ENCODE results near the gene CDYL.

Gene CDYL

GRCh38 chr6:4910037-4910760 is 134.0 kb downstream of the CDYL start:
- DNase-seq: no peak

DNA sequence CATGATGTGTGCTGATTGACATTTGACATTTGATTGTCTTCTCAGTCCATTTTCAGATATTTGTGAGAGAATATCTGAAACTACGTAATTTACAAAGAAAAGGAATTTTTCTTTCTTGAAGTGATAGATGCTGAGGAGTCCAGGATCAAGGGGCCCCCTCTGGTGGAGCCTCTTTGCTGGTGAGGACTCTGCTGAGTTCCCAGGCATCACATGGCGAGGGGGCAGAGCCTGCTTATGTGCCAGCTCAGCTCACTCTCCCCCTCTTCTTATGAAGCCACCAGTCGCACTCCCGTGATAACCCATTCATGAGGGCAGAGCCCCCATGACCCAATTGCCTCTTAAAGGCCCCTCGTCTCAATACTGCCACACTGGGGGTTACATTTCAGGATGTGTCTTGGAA is 136.4 kb downstream of the CDYL start:
- no peak for DNase-seq

GRCh38 chr6:4913705-4914419 is 137.7 kb downstream of the CDYL start:
- DNase-seq: no peak

GRCh38 chr6:4914420-4915159 is 138.4 kb downstream of the CDYL start:
- no peak for DNase-seq

- DNase-seq: no peak
These were observed 140.9 kb downstream of the CDYL start for GRCh38 chr6:4916954-4917561.

DNA sequence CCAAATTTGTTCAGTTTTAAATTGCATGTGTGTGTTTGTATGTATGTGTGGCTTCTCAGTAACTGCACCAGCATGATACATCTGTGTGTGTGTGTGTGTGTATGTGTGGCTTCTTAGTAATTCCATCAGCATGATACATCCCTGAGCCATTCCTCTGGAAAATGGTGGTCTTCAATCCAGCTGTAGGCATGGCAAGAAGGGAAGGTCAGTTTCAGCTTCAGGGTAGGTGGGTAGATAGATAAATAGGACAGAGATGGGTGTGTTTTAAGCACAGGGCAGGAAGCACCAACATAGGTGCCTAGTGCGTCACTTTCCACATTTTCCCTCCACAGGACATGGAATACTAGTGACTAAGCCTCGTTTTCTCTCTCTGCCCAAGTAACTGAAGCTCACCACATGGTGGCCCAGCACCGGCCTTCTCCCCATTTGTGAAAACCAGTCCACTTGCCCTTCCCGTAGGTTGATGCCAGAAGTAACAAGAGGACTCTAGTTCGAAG is 144.8 kb downstream of the CDYL start:
- no peak for DNase-seq

- DNase-seq: no peak
These were observed 146.4 kb downstream of the CDYL start for GRCh38 chr6:4922488-4923037.

GRCh38 chr6:4923081-4923480 is 146.9 kb downstream of the CDYL start:
- no peak for DNase-seq

- no peak for DNase-seq
These were observed 148.6 kb downstream of the CDYL start for GRCh38 chr6:4924661-4925271.

DNA sequence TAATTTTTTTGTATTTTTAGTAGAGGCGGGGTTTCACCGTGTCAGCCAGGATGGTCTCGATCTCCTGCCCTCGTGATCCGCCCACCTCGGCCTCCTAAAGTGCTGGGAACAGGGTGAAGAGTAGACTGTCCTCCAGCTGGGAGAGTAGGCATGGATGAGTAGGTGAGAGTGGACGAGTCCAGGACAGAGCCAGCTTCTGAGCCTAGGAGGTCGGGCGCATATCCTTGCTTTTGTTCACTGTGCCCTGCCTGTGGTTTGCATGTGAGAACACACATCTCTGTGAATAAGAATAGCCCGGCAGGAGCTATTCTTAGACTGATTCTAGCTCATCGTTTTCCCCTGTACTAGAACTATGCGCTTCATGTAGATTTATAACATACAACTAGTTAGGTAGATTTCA is 149.4 kb downstream of the CDYL start:
- no peak for DNase-seq

DNA sequence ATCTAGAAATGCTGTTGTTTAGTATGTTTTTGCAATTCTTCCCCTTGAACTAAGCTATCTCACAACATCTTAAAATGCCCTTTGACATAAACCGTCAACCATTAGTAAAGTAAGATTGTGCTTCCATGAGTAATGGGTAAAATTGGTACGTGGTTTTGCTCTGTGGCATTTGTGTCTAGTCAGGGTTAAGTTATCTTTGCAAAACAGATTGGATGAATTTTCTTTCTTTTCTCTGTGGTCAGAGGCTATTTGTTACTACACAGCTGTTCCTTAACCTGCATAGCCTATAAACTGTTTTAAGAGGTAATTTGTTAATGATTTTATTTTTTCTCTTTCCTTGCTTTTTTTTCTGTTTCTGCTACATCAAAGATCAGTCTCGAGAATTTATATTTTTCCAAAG is 152.2 kb downstream of the CDYL start:
- peak; percentile 26 for DNase-seq

GRCh38 chr6:4929097-4929718 is 153.0 kb downstream of the CDYL start:
- DNase-seq: no peak

DNA sequence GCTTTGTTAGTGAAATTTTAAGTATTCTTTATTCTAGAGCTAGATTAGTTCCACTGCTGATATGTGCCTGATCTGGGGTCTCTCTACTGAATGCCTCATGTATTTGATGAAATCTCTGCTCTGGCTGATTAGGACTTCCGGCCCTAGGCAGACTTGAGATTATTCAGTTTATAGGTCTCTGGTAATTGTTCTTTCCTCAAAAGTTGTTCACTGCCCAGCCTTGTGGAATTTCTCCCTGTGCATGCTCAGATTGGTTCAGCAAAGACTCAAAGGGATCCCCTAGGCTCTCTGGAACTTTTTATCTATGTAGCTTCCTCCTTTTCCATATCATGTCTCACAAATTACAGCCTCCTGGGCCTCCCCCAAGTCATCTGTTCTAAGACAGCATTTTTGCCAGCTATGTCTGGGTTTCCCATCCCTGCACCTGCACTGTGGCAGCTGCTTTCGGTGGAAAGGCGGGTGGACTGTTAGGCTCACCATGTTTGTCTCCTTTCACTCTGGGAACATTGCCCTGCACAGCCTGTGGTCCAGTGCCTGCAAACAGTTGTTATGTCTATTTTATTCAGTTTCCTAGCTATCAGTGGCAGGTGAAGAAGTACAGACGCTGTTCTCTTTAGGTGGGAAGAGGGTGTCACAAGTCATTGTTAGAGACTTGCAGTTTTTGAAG is 154.0 kb downstream of the CDYL start:
- no peak for DNase-seq

GRCh38 chr6:4931530-4932227 is 155.5 kb downstream of the CDYL start:
- DNase-seq: no peak

- DNase-seq: no peak
These were observed 156.2 kb downstream of the CDYL start for GRCh38 chr6:4932228-4932903.

DNA sequence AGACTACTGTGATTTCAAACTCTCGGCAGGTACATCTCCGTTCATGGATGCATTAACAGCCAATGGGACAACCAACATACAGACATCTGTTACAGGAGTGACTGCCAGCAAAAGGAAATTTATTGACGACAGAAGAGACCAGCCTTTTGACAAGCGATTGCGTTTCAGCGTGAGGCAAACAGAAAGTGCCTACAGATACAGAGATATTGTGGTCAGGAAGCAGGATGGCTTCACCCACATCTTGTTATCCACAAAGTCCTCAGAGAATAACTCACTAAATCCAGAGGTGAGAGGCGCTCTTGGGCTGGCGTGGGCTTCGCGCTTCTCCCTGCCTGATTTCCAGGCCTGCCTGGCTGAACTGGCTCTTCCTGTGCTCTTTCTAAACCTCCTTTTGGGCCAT is 159.3 kb downstream of the CDYL start:
- no peak for DNase-seq

GRCh38 chr6:4935975-4936680 is 159.9 kb downstream of the CDYL start:
- no peak for DNase-seq

DNA sequence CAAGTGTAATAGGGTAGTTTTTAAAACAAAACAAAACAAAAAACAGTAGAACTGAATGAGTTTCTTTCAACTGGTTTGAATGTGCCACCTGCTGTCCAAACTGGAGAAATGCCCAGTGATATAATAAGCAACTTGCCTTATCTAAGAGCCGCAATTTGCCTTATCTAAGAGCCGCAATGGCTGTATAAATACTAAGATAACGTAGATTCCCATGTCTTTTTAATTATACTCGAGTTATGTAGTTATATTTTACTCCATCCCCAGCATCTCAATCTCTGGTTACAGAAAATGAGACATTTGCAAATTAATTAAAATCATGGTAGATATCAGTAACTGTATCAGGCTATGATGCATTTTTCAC is 160.5 kb downstream of the CDYL start:
- DNase-seq: no peak

GRCh38 chr6:4937414-4937813 is 161.2 kb downstream of the CDYL start:
- no peak for DNase-seq

- no peak for DNase-seq
These were observed 163.0 kb downstream of the CDYL start for GRCh38 chr6:4939241-4939640.
